Omental fat pad (tissue), 4 donors: ENCODE data around the gene CBX8. TPM values are rescaled to one million over a fixed set of nuclear protein-coding genes. Genes with fewer than 3 reads are reported as not detected.

Experiments
- ATAC-seq: fragments of 150-250 bp; one replicate; pipeline ENCODE4 v1.9.1; 2016; ENCODE audit warnings: mild to moderate bottlenecking, moderate library complexity; ENCODE audit not compliant: low FRiP score
- DNase-seq: peaks from one replicate; pipeline ENCODE4 v3.0.0-alpha.2; 2019; ENCODE audit warnings: low spot score
- CTCF ChIP-seq, 3 donors: fragments of 450-650 bp; IDR thresholded peaks; one replicate each; pipeline ENCODE4 v1.5.1; 2016 to 2017; ENCODE audit warnings: antibody characterized with exemption in 3 of 3, mild to moderate bottlenecking in 3 of 3, moderate library complexity in 2 of 3
- total RNA-seq, 4 donors: library from RNA; depleted of rRNA; stranded (reverse); fragments of >200 nt; gene quantifications; one replicate each; pipeline ENCODE4 v1.1.0, GENCODE V29; 2016

Gene CBX8
- total RNA-seq, 4 donors from 2014 or later = 0.88 to 2.2 (median 1.2) TPM

- no peak for TF ChIP-seq CTCF (IDR thresholded peaks at IDR 0.05)
- no peak for ATAC-seq
- no peak for DNase-seq
These were observed 32.6 kb upstream of the CBX8 start for GRCh38 chr17:79829457-79829856.

- DNase-seq (no peak), ATAC-seq (no peak)
- TF ChIP-seq CTCF (IDR thresholded peaks at IDR 0.05) = no peak
These were observed 32.1 kb upstream of the CBX8 start for GRCh38 chr17:79829004-79829403.

GRCh38 chr17:79826841-79827578, 30.1 kb upstream of the CBX8 start:
- DNase-seq = no peak
- TF ChIP-seq CTCF (IDR thresholded peaks at IDR 0.05) = no peak
- ATAC-seq = no peak

- no peak for TF ChIP-seq CTCF (IDR thresholded peaks at IDR 0.05)
- no peak for DNase-seq
- ATAC-seq = peak; percentile 24
These were observed 29.4 kb upstream of the CBX8 start for GRCh38 chr17:79826204-79826680.

- DNase-seq (no peak), ATAC-seq (no peak)
- no peak for TF ChIP-seq CTCF (IDR thresholded peaks at IDR 0.05)
These were observed 28.7 kb upstream of the CBX8 start for GRCh38 chr17:79825580-79825921.

- DNase-seq (no peak), ATAC-seq (no peak)
- no peak for TF ChIP-seq CTCF (IDR thresholded peaks at IDR 0.05)
These were observed 28.2 kb upstream of the CBX8 start for GRCh38 chr17:79824893-79825579.

GRCh38 chr17:79824234-79824633, 27.4 kb upstream of the CBX8 start:
- ATAC-seq (no peak), DNase-seq (no peak)
- no peak for TF ChIP-seq CTCF (IDR thresholded peaks at IDR 0.05)
